ENCODE data around the gene ADCY2.

The ADCY2 gene

GRCh38 chr5:7385681-7386080 lies 10.3 kb upstream of the ADCY2 start:
- Mint-ChIP-seq H3K27me3 (no peaks in the 10 kb centered on the region), H3K4me3 (no peak overlapping the region), H3K27ac (no peak overlapping the region), H3K4me1 (ENCODE audit: low read depth in 2 of 2) (no peaks in the 10 kb centered on the region), H3K9me3 (peaks cover 2 to 12% of the 10 kb centered on the region in 2 donors), H3K36me3 (ENCODE audit: insufficient read depth) (no peaks in the 10 kb centered on the region)
- ATAC-seq (replicated peaks) (no peak), DNase-seq (no peak)

DNA sequence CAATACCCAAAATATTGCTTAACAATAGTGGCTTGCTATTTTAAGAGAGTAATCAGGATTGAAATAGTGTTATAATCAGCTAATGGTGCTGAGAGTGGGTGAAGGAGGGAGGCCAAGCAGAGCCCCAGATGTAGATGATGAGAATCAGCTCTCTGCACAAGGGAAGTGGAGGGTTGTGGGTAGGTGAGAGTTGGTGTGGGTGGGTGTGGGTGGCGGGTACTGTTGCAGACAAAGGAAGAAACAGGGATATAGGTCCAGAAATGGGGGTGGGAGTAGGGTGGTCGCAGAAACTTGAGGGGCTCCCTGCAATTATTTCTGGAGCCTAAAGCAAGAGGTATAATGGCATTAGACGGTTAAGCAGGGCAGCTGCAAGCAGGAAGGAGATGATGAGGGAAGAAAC lies 7.4 kb upstream of the ADCY2 start:
- no peak overlapping the region for H3K4me3 Mint-ChIP-seq

GRCh38 chr5:7391215-7391614 lies 4.7 kb upstream of the ADCY2 start:
- peaks cover 9 to 16% of the 10 kb centered on the region in 2 donors for H3K27me3 Mint-ChIP-seq
- ATAC-seq (replicated peaks) (no peak), DNase-seq (no peak)
- no peaks in the 10 kb centered on the region for H3K36me3 Mint-ChIP-seq (ENCODE audit: insufficient read depth)
- H3K4me3 Mint-ChIP-seq: no peak overlapping the region
- no peak overlapping the region for H3K27ac Mint-ChIP-seq
- H3K4me1 Mint-ChIP-seq (ENCODE audit: low read depth in 2 of 2): no peaks in the 10 kb centered on the region
- peaks cover 0 to 7% of the 10 kb centered on the region in 2 donors for H3K9me3 Mint-ChIP-seq

More for the DNA sequence above, 7.4 kb upstream of the ADCY2 start:
- no peaks in the 10 kb centered on the region for H3K4me1 Mint-ChIP-seq (ENCODE audit: low read depth in 2 of 2)
- H3K27me3 Mint-ChIP-seq: peaks cover 4 to 5% of the 10 kb centered on the region in 2 donors
- ATAC-seq (replicated peaks): no peak
- H3K27ac Mint-ChIP-seq: no peak overlapping the region
- no peak for DNase-seq
- H3K9me3 Mint-ChIP-seq: peaks cover 2 to 12% of the 10 kb centered on the region in 2 donors
- H3K36me3 Mint-ChIP-seq (ENCODE audit: insufficient read depth): no peaks in the 10 kb centered on the region

GRCh38 chr5:7391814-7392692 lies 3.9 kb upstream of the ADCY2 start:
- H3K36me3 Mint-ChIP-seq (ENCODE audit: insufficient read depth): no peaks in the 10 kb centered on the region
- H3K27me3 Mint-ChIP-seq: peaks cover 14 to 22% of the 10 kb centered on the region in 2 donors
- no peak for DNase-seq
- H3K27ac Mint-ChIP-seq: no peak overlapping the region
- no peaks in the 10 kb centered on the region for H3K4me1 Mint-ChIP-seq (ENCODE audit: low read depth in 2 of 2)
- no peak for ATAC-seq (replicated peaks)
- H3K9me3 Mint-ChIP-seq: peaks cover 0 to 7% of the 10 kb centered on the region in 2 donors
- no peak overlapping the region for H3K4me3 Mint-ChIP-seq

- Mint-ChIP-seq H3K27me3 (peaks cover 20 to 25% of the 10 kb centered on the region in 2 donors), H3K36me3 (ENCODE audit: insufficient read depth) (no peaks in the 10 kb centered on the region), H3K4me1 (ENCODE audit: low read depth in 2 of 2) (no peaks in the 10 kb centered on the region), H3K4me3 (no peak overlapping the region), H3K27ac (no peak overlapping the region), H3K9me3 (peaks cover 0 to 7% of the 10 kb centered on the region in 2 donors)
- ATAC-seq (replicated peaks) (no peak), DNase-seq (no peak)
These were observed 3.3 kb upstream of the ADCY2 start for GRCh38 chr5:7392693-7393024.

- no peaks in the 10 kb centered on the region for H3K36me3 Mint-ChIP-seq (ENCODE audit: insufficient read depth)
- no peak overlapping the region for H3K27ac Mint-ChIP-seq
- ATAC-seq (replicated peaks) (no peak), DNase-seq (no peak)
- H3K9me3 Mint-ChIP-seq: no peaks in the 10 kb centered on the region
- no peaks in the 10 kb centered on the region for H3K4me1 Mint-ChIP-seq (ENCODE audit: low read depth in 2 of 2)
- H3K27me3 Mint-ChIP-seq: peaks cover 30 to 38% of the 10 kb centered on the region in 2 donors
- H3K4me3 Mint-ChIP-seq: no peak overlapping the region
These were observed 1.8 kb upstream of the ADCY2 start for GRCh38 chr5:7393921-7394799.

GRCh38 chr5:7394889-7395431 lies 978 bp upstream of the ADCY2 start:
- no peaks in the 10 kb centered on the region for H3K4me1 Mint-ChIP-seq (ENCODE audit: low read depth in 2 of 2)
- no peak for DNase-seq
- no peak for ATAC-seq (replicated peaks)
- no peaks in the 10 kb centered on the region for H3K9me3 Mint-ChIP-seq
- peaks cover 30 to 38% of the 10 kb centered on the region in 2 donors for H3K27me3 Mint-ChIP-seq
- H3K36me3 Mint-ChIP-seq (ENCODE audit: insufficient read depth): no peaks in the 10 kb centered on the region
- no peak overlapping the region for H3K27ac Mint-ChIP-seq
- H3K4me3 Mint-ChIP-seq: no peak overlapping the region

DNA sequence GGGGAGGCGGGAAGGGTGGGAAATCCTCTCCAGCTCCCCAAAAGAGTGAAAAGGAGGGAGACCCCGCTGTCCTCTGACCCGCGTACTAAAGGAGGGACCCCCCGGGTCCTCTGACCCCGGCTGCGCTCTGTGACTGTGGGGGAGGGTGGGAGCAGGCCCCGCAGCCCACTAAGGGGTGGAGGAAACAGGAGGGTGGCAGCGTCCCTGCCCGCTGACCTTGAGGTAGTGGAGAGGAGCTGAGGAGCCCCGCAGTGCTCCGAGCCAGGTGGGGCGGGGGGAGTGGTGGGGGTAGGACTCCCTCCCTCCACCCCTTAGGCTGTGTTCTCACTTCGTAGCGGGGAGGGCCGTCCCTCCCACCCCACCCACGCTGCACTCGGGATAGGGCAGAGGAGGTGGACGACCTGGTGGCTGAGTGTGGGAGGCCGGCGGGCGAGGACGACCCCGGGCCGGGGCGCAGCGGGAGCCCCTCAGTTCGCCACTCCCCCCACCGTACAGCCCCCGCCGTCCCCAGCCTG lies 449 bp upstream of the ADCY2 start:
- Mint-ChIP-seq H3K36me3 (ENCODE audit: insufficient read depth) (no peaks in the 10 kb centered on the region), H3K4me1 (ENCODE audit: low read depth in 2 of 2) (no peaks in the 10 kb centered on the region), H3K9me3 (no peaks in the 10 kb centered on the region), H3K27ac (no peak overlapping the region), H3K27me3 (peaks cover 30 to 38% of the 10 kb centered on the region in 2 donors), H3K4me3 (no peak overlapping the region)
- ATAC-seq (replicated peaks): no peak
- no peak for DNase-seq

GRCh38 chr5:7396713-7397454 lies 946 bp downstream of the ADCY2 start:
- DNase-seq (no peak), ATAC-seq (replicated peaks) (no peak)
- Mint-ChIP-seq H3K27ac (no peak overlapping the region), H3K4me3 (no peak overlapping the region), H3K27me3 (peaks cover 30 to 38% of the 10 kb centered on the region in 2 donors), H3K36me3 (ENCODE audit: insufficient read depth) (no peaks in the 10 kb centered on the region), H3K9me3 (no peaks in the 10 kb centered on the region), H3K4me1 (ENCODE audit: low read depth in 2 of 2) (no peaks in the 10 kb centered on the region)

GRCh38 chr5:7397937-7398336 lies 2.0 kb downstream of the ADCY2 start:
- no peaks in the 10 kb centered on the region for H3K36me3 Mint-ChIP-seq (ENCODE audit: insufficient read depth)
- H3K9me3 Mint-ChIP-seq: no peaks in the 10 kb centered on the region
- no peaks in the 10 kb centered on the region for H3K4me1 Mint-ChIP-seq (ENCODE audit: low read depth in 2 of 2)
- DNase-seq (no peak), ATAC-seq (replicated peaks) (no peak)
- peaks cover 30 to 38% of the 10 kb centered on the region in 2 donors for H3K27me3 Mint-ChIP-seq
- no peak overlapping the region for H3K4me3 Mint-ChIP-seq
- no peak overlapping the region for H3K27ac Mint-ChIP-seq

DNA sequence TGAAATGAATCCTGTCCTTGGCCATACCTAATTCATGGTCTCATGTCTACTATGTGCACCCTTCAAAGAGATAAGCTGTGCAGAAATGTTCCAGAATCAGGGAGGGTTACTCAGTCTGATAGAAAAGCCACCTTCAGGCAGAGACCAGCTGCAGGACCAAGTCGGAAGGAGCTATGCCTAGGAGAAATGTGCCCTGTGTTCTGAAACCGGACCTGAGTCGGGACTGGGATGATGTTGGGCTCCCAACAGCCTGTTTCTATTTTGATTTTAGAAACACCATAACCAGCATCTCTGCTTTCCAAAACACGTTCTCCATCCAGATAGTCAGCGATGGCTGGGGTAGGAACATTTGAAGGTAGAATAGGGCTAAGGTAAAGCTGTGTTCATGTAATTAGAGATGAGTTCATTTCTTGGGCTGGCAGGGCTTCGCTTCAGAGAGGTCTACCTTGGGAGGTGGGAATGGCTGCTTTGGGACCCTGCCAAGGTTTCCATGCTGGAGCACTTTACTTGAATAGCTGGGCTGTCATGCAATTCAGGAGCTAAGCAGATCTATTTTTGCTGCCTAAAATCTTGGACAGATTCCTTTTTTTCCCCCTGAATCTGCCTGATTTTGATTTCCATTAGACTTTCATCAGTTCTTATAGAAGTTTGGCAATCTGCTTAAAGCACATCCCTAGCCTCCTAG lies 2.8 kb downstream of the ADCY2 start:
- Mint-ChIP-seq H3K4me1 (ENCODE audit: low read depth in 2 of 2) (no peaks in the 10 kb centered on the region), H3K9me3 (no peaks in the 10 kb centered on the region), H3K27me3 (peaks cover 24 to 32% of the 10 kb centered on the region in 2 donors)

GRCh38 chr5:7405277-7405676 lies 9.3 kb downstream of the ADCY2 start:
- DNase-seq (no peak), ATAC-seq (replicated peaks) (no peak)
- Mint-ChIP-seq H3K9me3 (peaks cover 6 to 12% of the 10 kb centered on the region in 2 donors), H3K27me3 (no peaks in the 10 kb centered on the region), H3K36me3 (ENCODE audit: insufficient read depth) (no peaks in the 10 kb centered on the region), H3K27ac (no peak overlapping the region), H3K4me1 (ENCODE audit: low read depth in 2 of 2) (no peaks in the 10 kb centered on the region), H3K4me3 (no peak overlapping the region)

More for the DNA sequence above, 2.8 kb downstream of the ADCY2 start:
- no peak for DNase-seq
- Mint-ChIP-seq H3K27ac (no peak overlapping the region), H3K4me3 (no peak overlapping the region), H3K36me3 (ENCODE audit: insufficient read depth) (no peaks in the 10 kb centered on the region)
- ATAC-seq (replicated peaks): no peak

All from effector memory CD8-positive, alpha-beta T cell (primary cell).